ENCODE data around the gene POLR1B. TPM values are rescaled to one million over a fixed set of nuclear protein-coding genes. Genes with fewer than 3 reads are reported as not detected.

POLR1B gene
- total RNA-seq, 1 experiment from 2014 or later = 83.6 TPM

DNA sequence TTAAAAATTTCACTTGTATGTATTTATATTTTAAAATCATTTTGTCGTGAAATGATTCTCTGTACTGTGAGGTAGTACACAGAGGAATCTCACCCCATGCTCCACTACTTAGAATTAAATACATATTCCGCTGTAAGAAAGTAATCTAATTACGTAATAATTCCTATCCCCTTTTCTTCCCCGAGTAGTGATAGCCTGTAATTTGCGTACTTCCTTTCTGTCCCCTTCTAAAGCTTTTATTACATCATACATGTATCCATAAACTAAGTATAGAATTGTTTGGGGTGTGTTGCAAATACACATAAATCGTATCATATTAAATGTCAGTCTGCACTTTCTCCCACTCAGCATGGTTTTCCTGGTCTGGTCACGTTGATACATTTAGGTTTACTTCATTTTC is 29.7 kb downstream of the POLR1B start:
- no peaks in the 10 kb centered on the region for H3K4me1 Mint-ChIP-seq
- Histone ChIP-seq H4K20me1 (ENCODE audit: control insufficient read depth, insufficient read depth, insufficient read length) (no peaks in the 10 kb centered on the region), H4K8ac (replicated peaks; ENCODE audit: insufficient read length, low read depth, low read length) (no peak overlapping the region), H3K23me2 (ENCODE audit: insufficient read length, low read depth, low read length, poor library complexity, severe bottlenecking) (no peaks in the 10 kb centered on the region), H3K9ac (ENCODE audit: extremely low read depth, insufficient read length, low read length) (no peak overlapping the region), H2AK5ac (ENCODE audit: insufficient read length, low read length) (no peak overlapping the region), H2AFZ (ENCODE audit: low read length) (no peak overlapping the region), H3K14ac (ENCODE audit: insufficient read depth, low read length) (no peak overlapping the region), H2BK12ac (ENCODE audit: insufficient read length, low read depth, low read length) (no peak overlapping the region), H3K27ac (ENCODE audit: insufficient read length, low read depth, low read length) (no peak overlapping the region), H3K4me1 (ENCODE audit: insufficient read depth, low read length) (no peaks in the 10 kb centered on the region), H2BK15ac (ENCODE audit: low read depth, low read length) (no peak overlapping the region), H2BK5ac (ENCODE audit: insufficient read length, low read length) (no peak overlapping the region), H3K27me3 (ENCODE audit: insufficient read depth, low read length) (no peaks in the 10 kb centered on the region), H4K91ac (ENCODE audit: insufficient read length, low read depth, low read length) (no peak overlapping the region), H3T11ph (ENCODE audit: low read length) (no peak overlapping the region), H3K9me3 (ENCODE audit: control insufficient read depth, low read depth, low read length) (no peaks in the 10 kb centered on the region), H3K79me1 (ENCODE audit: insufficient read depth, low read depth, low read length, poor library complexity, severe bottlenecking) (peaks cover 2% of the 10 kb centered on the region), H3K4me2 (ENCODE audit: insufficient read depth, insufficient read length, low read length) (no peak overlapping the region), H3K79me2 (ENCODE audit: insufficient read depth, low read length) (no peaks in the 10 kb centered on the region), H2BK20ac (ENCODE audit: low read depth, low read length, poor library complexity, severe bottlenecking) (no peak overlapping the region), H3K56ac (ENCODE audit: insufficient read length, low read depth, low read length) (no peak overlapping the region), H3K23ac (ENCODE audit: insufficient read length, low read depth, low read length) (no peak overlapping the region), H2BK120ac (ENCODE audit: low read depth, low read length, poor library complexity, severe bottlenecking) (no peak overlapping the region), H3K4ac (ENCODE audit: low read depth, low read length) (no peak overlapping the region), H4K5ac (ENCODE audit: insufficient read length, low read depth, low read length) (no peak overlapping the region), H3K18ac (ENCODE audit: insufficient read length, low read depth, low read length) (no peak overlapping the region)
- no peaks in the 10 kb centered on the region for H3K27me3 Mint-ChIP-seq (ENCODE audit: low read depth)
- H3K36me3 Mint-ChIP-seq (ENCODE audit: insufficient read depth in 1 of 3, low read depth in 3 of 3) = peaks cover 55 to 94% (median 87%) of the 10 kb centered on the region in 3 experiments; a peak in 6 of 7 replicates
- H3K27ac Mint-ChIP-seq = no peak overlapping the region
- no peak for DNase-seq
- TF ChIP-seq, protein P1, sequence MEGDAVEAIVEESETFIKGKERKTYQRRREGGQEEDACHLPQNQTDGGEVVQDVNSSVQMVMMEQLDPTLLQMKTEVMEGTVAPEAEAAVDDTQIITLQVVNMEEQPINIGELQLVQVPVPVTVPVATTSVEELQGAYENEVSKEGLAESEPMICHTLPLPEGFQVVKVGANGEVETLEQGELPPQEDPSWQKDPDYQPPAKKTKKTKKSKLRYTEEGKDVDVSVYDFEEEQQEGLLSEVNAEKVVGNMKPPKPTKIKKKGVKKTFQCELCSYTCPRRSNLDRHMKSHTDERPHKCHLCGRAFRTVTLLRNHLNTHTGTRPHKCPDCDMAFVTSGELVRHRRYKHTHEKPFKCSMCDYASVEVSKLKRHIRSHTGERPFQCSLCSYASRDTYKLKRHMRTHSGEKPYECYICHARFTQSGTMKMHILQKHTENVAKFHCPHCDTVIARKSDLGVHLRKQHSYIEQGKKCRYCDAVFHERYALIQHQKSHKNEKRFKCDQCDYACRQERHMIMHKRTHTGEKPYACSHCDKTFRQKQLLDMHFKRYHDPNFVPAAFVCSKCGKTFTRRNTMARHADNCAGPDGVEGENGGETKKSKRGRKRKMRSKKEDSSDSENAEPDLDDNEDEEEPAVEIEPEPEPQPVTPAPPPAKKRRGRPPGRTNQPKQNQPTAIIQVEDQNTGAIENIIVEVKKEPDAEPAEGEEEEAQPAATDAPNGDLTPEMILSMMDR (conservative IDR thresholded peaks at IDR 0.05) = no peak
- H3K4me3 Mint-ChIP-seq = no peak overlapping the region
- H3K9me3 Mint-ChIP-seq = no peaks in the 10 kb centered on the region
- no CpG with 5 or more reads among the region's 7 CpGs for WGBS (ENCODE audit: extremely low coverage, insufficient read length, low lambda C conversion rate)

All from H9 (cell line).